Heart right ventricle (tissue), 16 donors: Measurements from ENCODE around the gene ACSF3. TPM values are rescaled to one million over a fixed set of nuclear protein-coding genes. Genes with fewer than 3 reads are reported as not detected.

ENCODE experiments used
- ATAC-seq, 8 donors: fragments of 200-7000 bp; cut with Tn5 transposase; one replicate each; pipeline ENCODE4 v1.9.1; 2020; ENCODE audit warnings: mild to moderate bottlenecking in 8 of 8, moderate library complexity in 8 of 8, moderate number of reproducible peaks in 1 of 8
- DNase-seq, 2 donors: peaks; one replicate each; pipeline ENCODE4 v3.0.0-alpha.2; 2020
- H3K27ac ChIP-seq, 10 donors: fragments of 200-600 bp; sonication (generic) in 2 of 10; one replicate each; pipeline versions ENCODE4 v1.5.0 to v1.8.0; 2020 to 2022; ENCODE audit warnings: mild to moderate bottlenecking in 3 of 10
- H3K27me3 ChIP-seq, 7 donors: fragments of 200-600 bp; one replicate each; pipeline ENCODE4 v1.8.0; 2021 to 2022; ENCODE audit warnings: mild to moderate bottlenecking in 2 of 7
- H3K36me3 ChIP-seq, 9 donors: fragments of 200-600 bp; sonication (generic) in 1 of 9; one replicate each; pipeline versions ENCODE4 v1.5.0 to v1.8.0; 2020 to 2022; ENCODE audit warnings: mild to moderate bottlenecking in 2 of 9
- H3K4me1 ChIP-seq, 9 donors: fragments of 200-600 bp; sonication (generic) in 1 of 9; one replicate each; pipeline versions ENCODE4 v1.5.0 to v1.8.0; 2020 to 2022; ENCODE audit warnings: mild to moderate bottlenecking in 4 of 9
- H3K4me3 ChIP-seq, 10 donors: fragments of 200-600 bp; sonication (generic) in 2 of 10; one replicate each; pipeline versions ENCODE4 v1.5.0 to v1.8.0; 2020 to 2022; ENCODE audit warnings: mild to moderate bottlenecking in 7 of 10, moderate library complexity in 2 of 10
- H3K9me3 ChIP-seq, 11 donors: fragments of 200-600 bp in 10 of 11; sonication (generic) in 2 of 11; one replicate each; pipeline versions ENCODE4 v1.5.0 to v1.8.0; 2013 to 2022; ENCODE audit warnings: mild to moderate bottlenecking in 2 of 11, control low read depth in 1 of 11, moderate library complexity in 1 of 11
- CTCF ChIP-seq, 9 donors: fragments of 200-600 bp; sonication (generic) in 2 of 9; IDR thresholded peaks; one replicate each; pipeline versions ENCODE4 v1.5.0 to v1.8.0; 2021 to 2022; ENCODE audit warnings: antibody characterized with exemption in 9 of 9, mild to moderate bottlenecking in 5 of 9, moderate library complexity in 1 of 9
- WGBS, 2 donors: extraction: QIAGEN DNeasy Blood & Tissue Kit; methylation state at CpG; one replicate each; pipeline ENCODE4 v1.1.7; 2013; ENCODE audit warnings: inconsistent platforms in 1 of 2; 5-methylcytosine and 5-hydroxymethylcytosine counted together
- intact Hi-C, 10 donors: fragments of 100-400 bp; cut with DNase I; formaldehyde crosslinking; loops; one replicate each; pipeline versions ENCODE4 v1.11.1 to v1.14.2; 2022
- polyA plus RNA-seq, 2 donors: library from polyadenylated mRNA; stranded (reverse); fragments of 200-250 nt; gene quantifications; one replicate each; pipeline ENCODE4 v1.2.3, GENCODE V29; 2013
- total RNA-seq, 10 donors: library from RNA; stranded (reverse); fragmentation: NEBNext Ultra II Directional in 3 of 10; extraction: Animal tissue kit (Norgen Biotek cat#: 25700) in 3 of 10; gene quantifications; one replicate each; pipeline versions ENCODE4 v1.2.1 to v1.2.4, GENCODE V29; 2021 to 2023
- donor health status: Arrhythmogenic right ventricular cardiomyopathy.
- donor health status: ischemic (EF 13 %, LVEDD 7.1; RV severe dilation, severe dysfunction).
- donor health status: healthy with polysubstance abuse.
- donor health status: DM: no; HTN: yes; CAD: no.
- donor health status: DM: no; HTN: no; CAD: no.
- donor health status: ischemic (EF 25% LVEDD 6.9; RV normal size, moderate dysfunction).
- donor health status: ischemic (EF 25% LVEDD 5.7; RV mildly dilated, moderate dysfunction).
- donor health status: healthy.
- donor health status: DM: yes; HTN: yes; CAD: no.
- donor health status: Ischemic cardiomyopathy.
- donor health status: ischemic (EF 35%, LVEDD 5.7; RV mildly dilated, moderate dysfunction).
- donor health status: nonischemic (EF 11% LVEDD 7.7; RV severe dilation, severe dysfunction).
- donor health status: DM: yes; HTN: yes; CAD: no.
- donor health status: PGD.
- donor health status: ischemic (EF 29% LVEDD 5.4; RV normal size, mild dysfunction).
- donor health status: nonischemic (EF 23%, LVEDD 6.1; RV moderate dilation, normal function).

Gene ACSF3
- total and polyA plus RNA-seq, 12 donors: 11.0 to 36.9 (median 17.8) TPM

- intact Hi-C loops: loop anchor here in 1 of 10 donors (10.0 kb wide), 1 partner anchor 364 kb away; the partner anchor contains the start of gene APRT
- no peak for DNase-seq
- no peak overlapping the region for H3K27ac ChIP-seq
- no peaks in the 10 kb centered on the region for H3K4me1 ChIP-seq
- H3K9me3 ChIP-seq: no peaks in the 10 kb centered on the region
- TF ChIP-seq CTCF (IDR thresholded peaks at IDR 0.05): no peak
- 76 to 79% methylated on average over 24 of the region's 24 CpGs for WGBS, 2 donors
- no peak overlapping the region for H3K4me3 ChIP-seq
- no peaks in the 10 kb centered on the region for H3K36me3 ChIP-seq
- H3K27me3 ChIP-seq: peaks cover 7 to 66% (median 42%) of the 10 kb centered on the region in 7 donors
- no peak for ATAC-seq
Observed at GRCh38 chr16:89178453-89179147, 84.9 kb downstream of the ACSF3 start.

- WGBS, 2 donors: 88 to 90% methylated on average over 19 of the region's 19 CpGs
- H3K36me3 ChIP-seq: no peaks in the 10 kb centered on the region
- H3K4me1 ChIP-seq: no peaks in the 10 kb centered on the region
- H3K9me3 ChIP-seq: no peaks in the 10 kb centered on the region
- intact Hi-C loops: loop anchor here in 1 of 10 donors (10.0 kb wide), 1 partner anchor 364 kb away; the partner anchor contains the start of gene APRT
- ATAC-seq (no peak), DNase-seq (no peak)
- no peak overlapping the region for H3K4me3 ChIP-seq
- no peak for TF ChIP-seq CTCF (IDR thresholded peaks at IDR 0.05)
- peaks cover 7 to 66% (median 42%) of the 10 kb centered on the region in 7 donors for H3K27me3 ChIP-seq
- no peak overlapping the region for H3K27ac ChIP-seq
Observed at GRCh38 chr16:89179148-89179484, 85.5 kb downstream of the ACSF3 start.

GRCh38 chr16:89179656-89180315 lies 86.1 kb downstream of the ACSF3 start:
- TF ChIP-seq CTCF (IDR thresholded peaks at IDR 0.05): no peak
- intact Hi-C loops: loop anchor here in 1 of 10 donors (10.0 kb wide), 1 partner anchor 365 kb away; the partner anchor contains the start of gene APRT
- no peak for DNase-seq
- H3K27ac ChIP-seq: no peak overlapping the region
- no peaks in the 10 kb centered on the region for H3K4me1 ChIP-seq
- no peak overlapping the region for H3K4me3 ChIP-seq
- H3K9me3 ChIP-seq: no peaks in the 10 kb centered on the region
- H3K27me3 ChIP-seq: peaks cover 7 to 66% (median 42%) of the 10 kb centered on the region in 7 donors
- no peaks in the 10 kb centered on the region for H3K36me3 ChIP-seq
- ATAC-seq: no peak
- WGBS, 2 donors: 77 to 81% methylated on average over 25 of the region's 25 CpGs

GRCh38 chr16:89183463-89183862 lies 89.8 kb downstream of the ACSF3 start:
- ATAC-seq (no peak), DNase-seq (peak in 1 of 2 donors; percentile 1)
- Histone ChIP-seq H3K27me3 (peaks cover under 1 to 38% (median 27%) of the 10 kb centered on the region in 7 donors), H3K27ac (no peak overlapping the region), H3K4me3 (no peak overlapping the region), H3K36me3 (no peaks in the 10 kb centered on the region), H3K9me3 (no peaks in the 10 kb centered on the region), H3K4me1 (no peaks in the 10 kb centered on the region)
- intact Hi-C loops: no loop called here
- WGBS, 2 donors: 43 to 51% methylated on average over 13 of the region's 13 CpGs
- TF ChIP-seq CTCF (IDR thresholded peaks at IDR 0.05): no peak
